Left lung (tissue), 10 donors: ENCODE measurements around the gene B3GALT6. TPM values are rescaled to one million over a fixed set of nuclear protein-coding genes. Genes with fewer than 3 reads are reported as not detected.
A peak's percentile ranks its signal among the peaks of the same experiment; 100 is the strongest.

Experiments used
- ATAC-seq: fragments of 200-7000 bp; cut with Tn5 transposase; one replicate; pipeline ENCODE4 v1.9.1; 2020; ENCODE audit warnings: moderate library complexity
- DNase-seq, 4 donors: peaks; one replicate each; pipeline ENCODE4 v3.0.0-alpha.2; 2013 to 2020
- H3K27ac ChIP-seq, 2 donors: fragments of 200-600 bp; sonication (generic) in 1 of 2; one replicate each; pipeline versions ENCODE4 v1.5.0 to v1.8.0; 2020 to 2021
- H3K27me3 ChIP-seq, 2 donors: fragments of 200-600 bp; sonication (generic) in 1 of 2; one replicate each; pipeline versions ENCODE4 v1.5.0 to v1.8.0; 2020 to 2021
- H3K36me3 ChIP-seq, 2 donors: fragments of 200-600 bp; sonication (generic) in 1 of 2; one replicate each; pipeline versions ENCODE4 v1.5.0 to v1.8.0; 2020 to 2021
- H3K4me1 ChIP-seq, 2 donors: fragments of 200-600 bp; one replicate each; pipeline ENCODE4 v1.8.0; 2021
- H3K4me3 ChIP-seq, 2 donors: fragments of 200-600 bp; sonication (generic) in 1 of 2; one replicate each; pipeline versions ENCODE4 v1.5.0 to v1.8.0; 2020 to 2021; ENCODE audit warnings: mild to moderate bottlenecking in 1 of 2
- H3K9me3 ChIP-seq, 2 donors: fragments of 200-600 bp; sonication (generic) in 1 of 2; one replicate each; pipeline versions ENCODE4 v1.5.0 to v1.8.0; 2020 to 2021
- intact Hi-C, 2 donors: fragments of 100-400 bp; cut with DNase I; formaldehyde crosslinking; loops; one replicate each; pipeline versions ENCODE4 v1.11.2 to v1.14.2; 2022
- polyA plus RNA-seq, 6 donors: library from polyadenylated mRNA; unstranded; fragments of 120-200 nt; gene quantifications; one replicate each; pipeline ENCODE4 v1.2.1, GENCODE V29; 2013; ENCODE audit not compliant: insufficient read length in 6 of 6
- total RNA-seq, 2 donors: library from RNA; stranded (reverse); fragmentation: NEBNext Ultra II Directional; extraction: Animal tissue kit (Norgen Biotek cat#: 25700); gene quantifications; one replicate each; pipeline ENCODE4 v1.2.1, GENCODE V29; 2021
- TF ChIP-seq, protein P1 (sequence below), 2 donors: fragments of 200-600 bp; sonication (generic) in 1 of 2; IDR thresholded peaks; one replicate each; pipeline versions ENCODE4 v1.5.0 to v1.8.0; 2021; ENCODE audit warnings: antibody characterized with exemption in 2 of 2
- donor health status: DM: no; HTN: yes; CAD: no.
- donor health status: DM: no; HTN: no; CAD: no.

B3GALT6 gene
- total and polyA plus RNA-seq, 8 donors, result 12.6 to 25.2 (median 17.8) TPM

DNA sequence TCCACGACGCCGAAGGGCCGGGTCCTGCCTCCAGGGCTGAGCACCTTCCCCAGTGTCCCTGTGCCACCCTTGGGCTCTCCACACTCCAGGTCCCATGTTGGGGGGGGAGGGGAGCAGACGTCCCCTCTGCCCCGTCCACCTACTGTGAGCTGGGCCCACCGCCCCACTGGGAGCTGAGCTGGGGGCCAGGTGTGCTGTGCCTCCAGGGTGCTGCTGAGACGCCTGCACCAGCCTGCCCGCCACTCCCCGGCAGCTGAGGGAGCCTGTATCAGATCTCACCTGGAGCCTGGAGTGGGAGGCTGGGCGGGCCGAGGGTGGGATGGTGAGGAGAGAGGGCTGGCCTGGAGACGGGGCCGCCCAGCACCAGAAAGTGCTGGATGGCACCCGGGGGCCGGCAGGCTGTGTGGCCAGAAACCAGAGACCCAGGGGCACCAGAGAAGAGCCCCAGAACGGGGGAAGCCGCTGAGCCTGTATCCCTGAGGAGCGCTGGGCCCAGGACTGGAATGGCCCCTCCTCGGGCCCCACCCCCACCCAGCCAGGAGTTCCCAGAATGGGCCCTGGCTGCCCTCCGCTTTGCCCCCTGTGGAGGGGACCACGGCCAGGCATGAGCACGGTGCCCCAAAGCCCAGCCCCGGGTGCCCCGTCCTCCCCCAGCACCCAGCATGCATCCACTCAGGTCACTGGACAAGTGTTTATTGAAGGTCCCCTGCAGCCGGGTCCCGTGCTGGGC, 29.0 kb upstream of the B3GALT6 start:
- peaks cover 18 to 88% of the 10 kb centered on the region in 2 donors for H3K27me3 ChIP-seq
- intact Hi-C loops, result no loop called here
- ATAC-seq, result no peak
- H3K9me3 ChIP-seq, result no peaks in the 10 kb centered on the region
- no peaks in the 10 kb centered on the region for H3K36me3 ChIP-seq
- TF ChIP-seq, protein P1, sequence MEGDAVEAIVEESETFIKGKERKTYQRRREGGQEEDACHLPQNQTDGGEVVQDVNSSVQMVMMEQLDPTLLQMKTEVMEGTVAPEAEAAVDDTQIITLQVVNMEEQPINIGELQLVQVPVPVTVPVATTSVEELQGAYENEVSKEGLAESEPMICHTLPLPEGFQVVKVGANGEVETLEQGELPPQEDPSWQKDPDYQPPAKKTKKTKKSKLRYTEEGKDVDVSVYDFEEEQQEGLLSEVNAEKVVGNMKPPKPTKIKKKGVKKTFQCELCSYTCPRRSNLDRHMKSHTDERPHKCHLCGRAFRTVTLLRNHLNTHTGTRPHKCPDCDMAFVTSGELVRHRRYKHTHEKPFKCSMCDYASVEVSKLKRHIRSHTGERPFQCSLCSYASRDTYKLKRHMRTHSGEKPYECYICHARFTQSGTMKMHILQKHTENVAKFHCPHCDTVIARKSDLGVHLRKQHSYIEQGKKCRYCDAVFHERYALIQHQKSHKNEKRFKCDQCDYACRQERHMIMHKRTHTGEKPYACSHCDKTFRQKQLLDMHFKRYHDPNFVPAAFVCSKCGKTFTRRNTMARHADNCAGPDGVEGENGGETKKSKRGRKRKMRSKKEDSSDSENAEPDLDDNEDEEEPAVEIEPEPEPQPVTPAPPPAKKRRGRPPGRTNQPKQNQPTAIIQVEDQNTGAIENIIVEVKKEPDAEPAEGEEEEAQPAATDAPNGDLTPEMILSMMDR (IDR thresholded peaks at IDR 0.05), result no peak
- peaks cover 3 to 33% of the 10 kb centered on the region in 2 donors for H3K4me1 ChIP-seq
- no peak overlapping the region for H3K4me3 ChIP-seq
- no peak overlapping the region for H3K27ac ChIP-seq
- peak in 1 of 4 donors; percentile 65 for DNase-seq

DNA sequence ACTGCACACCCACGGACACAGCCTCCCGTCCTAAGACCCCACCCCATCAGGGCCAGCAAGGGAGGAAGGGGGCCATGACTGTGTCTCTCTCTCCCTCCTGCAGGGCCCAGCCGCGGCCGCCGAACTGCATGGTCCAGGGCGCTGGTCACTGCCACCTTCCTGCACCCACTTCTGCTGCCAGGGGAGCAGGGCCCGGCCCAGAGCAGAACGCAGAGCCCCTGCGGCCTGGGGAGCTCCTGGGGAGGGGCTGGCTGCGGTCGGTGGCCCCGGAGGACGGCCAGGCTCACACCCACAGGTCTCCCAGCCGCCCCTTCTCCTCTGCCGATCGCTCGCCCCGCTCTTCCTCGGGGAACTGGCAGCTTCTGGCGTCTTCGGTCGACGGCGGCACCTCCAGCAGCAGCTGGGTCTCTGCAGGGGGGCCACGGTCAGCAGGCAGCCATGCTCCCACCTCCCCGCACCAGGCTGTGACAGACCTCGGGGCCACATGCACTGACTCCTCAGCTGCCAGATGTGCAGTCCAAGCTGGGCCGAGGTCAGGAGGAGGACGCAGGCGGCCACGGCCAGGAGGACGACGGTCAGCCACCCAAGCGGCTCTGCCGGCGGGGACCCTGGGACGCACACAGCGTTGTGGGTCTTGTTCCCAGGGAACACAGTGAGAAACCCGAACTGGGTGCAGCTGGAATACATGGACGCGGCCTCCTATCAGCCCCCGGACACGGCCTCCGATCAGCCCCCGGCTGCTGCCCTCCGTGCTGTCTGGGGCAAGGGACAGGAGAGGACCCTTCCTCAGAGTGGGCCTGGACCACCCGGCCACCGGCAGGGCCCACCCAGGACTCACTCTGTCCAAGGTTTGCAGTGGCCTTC, 28.2 kb upstream of the B3GALT6 start:
- peaks cover 18 to 91% of the 10 kb centered on the region in 2 donors for H3K27me3 ChIP-seq

DNA sequence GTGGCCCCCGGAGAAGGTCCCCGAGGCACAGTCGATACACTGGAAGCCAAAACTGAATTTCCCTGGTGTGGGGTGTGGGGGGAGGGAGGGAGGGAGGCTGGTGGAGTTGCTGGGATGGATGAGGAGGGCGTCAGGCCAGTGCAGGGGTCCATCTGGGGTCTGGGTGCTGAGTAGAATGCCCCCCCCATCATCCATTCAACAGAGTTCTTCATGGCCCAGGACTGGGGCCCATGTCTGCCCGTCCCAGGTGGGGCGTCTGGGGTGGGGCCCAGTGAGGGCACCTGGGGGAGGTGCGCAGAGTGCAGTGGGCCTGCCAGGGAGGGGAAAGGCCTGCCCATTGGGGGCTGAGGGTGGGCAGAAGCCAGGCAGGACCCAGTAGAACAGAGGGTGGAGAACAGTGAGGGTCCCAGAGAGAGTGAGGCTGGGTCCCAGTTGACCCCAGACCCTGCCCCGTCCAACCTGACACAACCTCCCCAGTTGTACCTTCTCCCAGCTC, 27.6 kb upstream of the B3GALT6 start:
- peak in 1 of 4 donors; percentile 34 for DNase-seq
- Histone ChIP-seq H3K4me3 (no peak overlapping the region), H3K27me3 (peaks cover 18 to 91% of the 10 kb centered on the region in 2 donors), H3K27ac (no peak overlapping the region), H3K36me3 (no peaks in the 10 kb centered on the region), H3K9me3 (no peaks in the 10 kb centered on the region), H3K4me1 (peaks cover 7 to 46% of the 10 kb centered on the region in 2 donors)
- intact Hi-C loops, result no loop called here
- TF ChIP-seq, protein P1 (IDR thresholded peaks at IDR 0.05), result no peak
- no peak for ATAC-seq

More for the DNA sequence above, 28.2 kb upstream of the B3GALT6 start:
- Histone ChIP-seq H3K27ac (no peak overlapping the region), H3K9me3 (no peaks in the 10 kb centered on the region), H3K4me1 (peaks cover 7 to 41% of the 10 kb centered on the region in 2 donors), H3K4me3 (no peak overlapping the region), H3K36me3 (no peaks in the 10 kb centered on the region)
- intact Hi-C loops, result no loop called here
- TF ChIP-seq, protein P1 (IDR thresholded peaks at IDR 0.05), result no peak
- DNase-seq (peak in 1 of 4 donors; percentile 78), ATAC-seq (no peak)

DNA sequence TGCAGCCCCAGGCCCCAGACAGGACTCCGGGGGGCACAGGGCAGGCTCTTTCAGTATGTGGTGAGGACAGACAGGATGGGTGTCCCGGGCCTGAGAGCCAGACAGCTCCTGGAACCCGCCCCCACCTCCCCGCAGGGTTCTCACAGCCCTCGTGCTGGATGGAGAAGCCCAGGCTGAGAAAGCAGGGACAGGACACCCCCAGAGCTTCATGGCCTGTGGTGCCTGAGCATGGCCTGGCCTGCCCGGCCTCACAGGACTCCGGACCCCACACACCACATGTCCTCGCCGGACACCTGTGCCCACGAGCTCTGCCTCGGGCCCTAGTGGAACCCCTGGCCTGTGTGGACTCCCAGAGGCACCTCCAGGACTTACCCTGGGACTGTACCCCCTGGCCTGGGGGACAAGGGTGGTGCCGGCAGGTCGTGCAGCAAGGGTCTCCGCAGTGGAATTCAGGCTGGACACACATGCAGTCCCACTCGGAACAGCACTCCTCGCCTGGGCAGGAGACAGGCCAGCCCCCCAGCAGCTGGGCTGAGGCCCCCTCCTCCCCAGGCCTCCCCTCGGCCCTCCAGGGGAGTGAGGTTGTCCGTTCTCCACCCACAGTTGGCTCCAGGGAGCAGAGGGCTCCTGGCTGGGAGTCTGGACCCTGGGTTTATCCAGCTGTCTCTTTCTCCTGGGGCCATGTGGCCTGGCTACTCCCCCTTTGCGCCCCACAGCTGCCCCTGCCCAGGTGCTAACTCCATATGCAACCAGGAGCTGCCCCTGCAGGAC, 26.9 kb upstream of the B3GALT6 start:
- intact Hi-C loops, result no loop called here
- ATAC-seq, result no peak
- Histone ChIP-seq H3K4me3 (no peak overlapping the region), H3K36me3 (no peaks in the 10 kb centered on the region), H3K4me1 (peaks cover 7 to 46% of the 10 kb centered on the region in 2 donors), H3K27ac (no peak overlapping the region), H3K27me3 (peaks cover 18 to 85% of the 10 kb centered on the region in 2 donors), H3K9me3 (no peaks in the 10 kb centered on the region)
- peak in 1 of 4 donors; percentile 60 for DNase-seq
- TF ChIP-seq, protein P1 (IDR thresholded peaks at IDR 0.05), result no peak
